HepG2 (cell line): ENCODE data around the gene COPB2. TPM values are rescaled to one million over a fixed set of nuclear protein-coding genes. Genes with fewer than 3 reads are reported as not detected.

Experiments
- EP300 ChIP-seq, 3 experiments: sonication (generic) in 1 of 3; formaldehyde crosslinking in 1 of 3; IDR thresholded peaks; 2 replicates each; pipeline versions ENCODE4 v1.5.1 to v1.6.1; 2011 to 2020; ENCODE audit warnings: low read depth in 2 of 3, low read length in 2 of 3, borderline replicate concordance in 1 of 3, improper control_type of control experiment in 1 of 3, mild to moderate bottlenecking in 1 of 3, missing genetic modification reagents in 1 of 3, moderate library complexity in 1 of 3
- KLF11 ChIP-seq: IDR thresholded peaks from 2 replicates; pipeline ENCODE4 v1.6.1; 2016; ENCODE audit warnings: missing compliant biosample characterization
- NCOA1 ChIP-seq: sonication (generic); formaldehyde crosslinking; IDR thresholded peaks from 2 replicates; pipeline ENCODE4 v1.9.0; 2021; ENCODE audit warnings: missing genetic modification reagents
- NR2F1 ChIP-seq, 2 experiments: fragments of 450-650 bp in 1 of 2; formaldehyde crosslinking in 1 of 2; IDR thresholded peaks; 2 replicates each; pipeline versions ENCODE4 v1.5.0 to v1.6.1; 2016 to 2020; ENCODE audit warnings: mild to moderate bottlenecking in 1 of 2, missing compliant biosample characterization in 1 of 2, missing genetic modification reagents in 1 of 2, moderate library complexity in 1 of 2
- TMF1 ChIP-seq: sonication (generic); formaldehyde crosslinking; IDR thresholded peaks from 2 replicates; pipeline ENCODE4 v1.8.1; 2022; ENCODE audit warnings: low read depth, missing genetic modification reagents
- U2AF2 ChIP-seq: fragments of 200-400 bp; formaldehyde crosslinking; IDR thresholded peaks from 2 replicates; pipeline ENCODE4 v1.6.1; 2017; ENCODE audit warnings: low read depth, mild to moderate bottlenecking, low read length
- ZEB1 ChIP-seq: IDR thresholded peaks from 2 replicates; pipeline ENCODE4 v1.6.1; 2012; ENCODE audit warnings: mild to moderate bottlenecking, low read depth, inconsistent platforms; ENCODE audit not compliant: insufficient replicate concordance
- ZNF101 ChIP-seq: sonication (generic); formaldehyde crosslinking; IDR thresholded peaks from 2 replicates; pipeline ENCODE4 v1.4.0; 2020; ENCODE audit warnings: mild to moderate bottlenecking, low read depth, missing genetic modification reagents, borderline replicate concordance
- ZNF232 ChIP-seq: sonication (generic); formaldehyde crosslinking; IDR thresholded peaks from 2 replicates; pipeline ENCODE4 v1.4.0; 2020; ENCODE audit warnings: missing genetic modification reagents, borderline replicate concordance
- ZNF235 ChIP-seq: sonication (generic); formaldehyde crosslinking; IDR thresholded peaks from 2 replicates; pipeline ENCODE4 v1.8.1; 2023; ENCODE audit warnings: mild to moderate bottlenecking, missing genetic modification reagents, borderline replicate concordance
- ZNF329 ChIP-seq: sonication (generic); formaldehyde crosslinking; IDR thresholded peaks from 2 replicates; pipeline ENCODE4 v1.9.0; 2021; ENCODE audit warnings: low read depth, mild to moderate bottlenecking, missing genetic modification reagents
- ZNF430 ChIP-seq: sonication (generic); formaldehyde crosslinking; IDR thresholded peaks from 2 replicates; pipeline ENCODE4 v1.9.0; 2021; ENCODE audit warnings: mild to moderate bottlenecking, missing genetic modification reagents
- ZNF678 ChIP-seq: sonication (generic); formaldehyde crosslinking; IDR thresholded peaks from 2 replicates; pipeline ENCODE4 v1.4.0; 2020; ENCODE audit warnings: mild to moderate bottlenecking, missing genetic modification reagents
- ZNF768 ChIP-seq: sonication (generic); formaldehyde crosslinking; IDR thresholded peaks from 2 replicates; pipeline ENCODE4 v1.4.0; 2020; ENCODE audit warnings: missing genetic modification reagents
- ZNF776 ChIP-seq: sonication (generic); formaldehyde crosslinking; IDR thresholded peaks from 2 replicates; pipeline ENCODE4 v1.4.0; 2020; ENCODE audit warnings: mild to moderate bottlenecking, missing genetic modification reagents
- polyA plus RNA-seq, 8 experiments: library from polyadenylated mRNA; depleted of rRNA in 3 of 8; stranded (reverse) in 7 of 8; unstranded in 1 of 8; fragments of >200 nt; fragmentation: Illumina TruSeq in 4 of 8; extraction: Trizol in 4 of 8; gene quantifications; 2 replicates each; pipeline versions ENCODE4 v1.2.1 to v1.2.3, GENCODE V29; 2011 to 2016; ENCODE audit warnings: low read depth in 4 of 8, missing spikeins in 1 of 8, mixed read lengths in 1 of 8; ENCODE audit not compliant: insufficient read depth in 1 of 8
- total RNA-seq, 5 experiments: library from RNA; depleted of rRNA; stranded (reverse); fragments of >200 nt; fragmentation: Illumina TruSeq; extraction: Trizol; gene quantifications; 2 replicates each; pipeline ENCODE4 v1.2.3, GENCODE V29; 2016; ENCODE audit warnings: low read depth in 1 of 5
- TF ChIP-seq, protein P1 (sequence below): fragments of 450-650 bp; IDR thresholded peaks from 2 replicates; pipeline ENCODE4 v1.6.1; 2017; ENCODE audit warnings: mild to moderate bottlenecking
- TF ChIP-seq, protein P2 (sequence below): sonication (generic); formaldehyde crosslinking; IDR thresholded peaks from 2 replicates; pipeline ENCODE4; 2020; ENCODE audit warnings: missing genetic modification reagents, mild to moderate bottlenecking, borderline replicate concordance
- TF ChIP-seq, protein P3 (sequence below): sonication (generic); formaldehyde crosslinking; IDR thresholded peaks from 2 replicates; pipeline ENCODE4 v1.8.1; 2023; ENCODE audit warnings: mild to moderate bottlenecking, missing genetic modification reagents, borderline replicate concordance
- TF ChIP-seq, protein P4 (sequence below): sonication (generic); formaldehyde crosslinking; IDR thresholded peaks from 2 replicates; pipeline ENCODE4 v1.5.0; 2020; ENCODE audit warnings: mild to moderate bottlenecking, missing genetic modification reagents

COPB2 gene
- total and polyA plus RNA-seq, 2 of the 13 experiments (the other 11 are each of a cell fraction or from before 2014, with no cell fraction given): 83.3 to 217 TPM

DNA sequence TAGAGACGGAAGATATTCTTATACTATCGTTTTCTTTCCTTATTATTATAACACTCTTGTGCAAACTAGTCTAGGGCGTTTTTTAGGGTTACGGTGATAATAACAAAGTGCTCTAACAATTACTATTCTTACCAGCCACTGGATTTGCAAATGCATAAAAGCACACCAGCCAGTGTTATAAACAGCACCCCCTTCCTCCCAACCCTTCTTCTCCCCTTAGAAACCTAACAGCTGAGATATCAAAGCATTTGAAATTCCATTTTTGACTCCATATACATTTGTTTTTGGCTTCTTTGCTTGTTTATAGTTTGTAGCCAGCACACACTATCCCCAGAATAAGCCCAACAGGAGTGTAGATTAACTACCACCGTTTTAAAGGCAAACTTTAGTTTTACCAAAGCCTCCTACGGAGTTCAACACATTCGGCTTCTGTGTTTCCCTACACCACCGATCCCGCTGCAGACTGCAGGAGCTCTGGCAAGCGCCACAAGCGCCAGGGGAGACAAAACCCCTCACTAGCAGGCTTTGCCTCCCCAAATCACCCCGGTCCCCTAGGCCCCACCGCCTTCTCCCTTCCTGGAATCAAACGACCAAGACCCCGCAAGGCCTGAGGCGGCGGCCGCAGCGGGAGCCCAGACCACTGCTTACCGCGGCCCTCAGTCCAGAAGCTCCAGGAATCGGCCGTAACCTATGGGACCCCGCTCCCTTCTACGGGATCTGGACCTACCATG, 461 bp downstream of the COPB2 start (continued):
- TF ChIP-seq, protein P1, sequence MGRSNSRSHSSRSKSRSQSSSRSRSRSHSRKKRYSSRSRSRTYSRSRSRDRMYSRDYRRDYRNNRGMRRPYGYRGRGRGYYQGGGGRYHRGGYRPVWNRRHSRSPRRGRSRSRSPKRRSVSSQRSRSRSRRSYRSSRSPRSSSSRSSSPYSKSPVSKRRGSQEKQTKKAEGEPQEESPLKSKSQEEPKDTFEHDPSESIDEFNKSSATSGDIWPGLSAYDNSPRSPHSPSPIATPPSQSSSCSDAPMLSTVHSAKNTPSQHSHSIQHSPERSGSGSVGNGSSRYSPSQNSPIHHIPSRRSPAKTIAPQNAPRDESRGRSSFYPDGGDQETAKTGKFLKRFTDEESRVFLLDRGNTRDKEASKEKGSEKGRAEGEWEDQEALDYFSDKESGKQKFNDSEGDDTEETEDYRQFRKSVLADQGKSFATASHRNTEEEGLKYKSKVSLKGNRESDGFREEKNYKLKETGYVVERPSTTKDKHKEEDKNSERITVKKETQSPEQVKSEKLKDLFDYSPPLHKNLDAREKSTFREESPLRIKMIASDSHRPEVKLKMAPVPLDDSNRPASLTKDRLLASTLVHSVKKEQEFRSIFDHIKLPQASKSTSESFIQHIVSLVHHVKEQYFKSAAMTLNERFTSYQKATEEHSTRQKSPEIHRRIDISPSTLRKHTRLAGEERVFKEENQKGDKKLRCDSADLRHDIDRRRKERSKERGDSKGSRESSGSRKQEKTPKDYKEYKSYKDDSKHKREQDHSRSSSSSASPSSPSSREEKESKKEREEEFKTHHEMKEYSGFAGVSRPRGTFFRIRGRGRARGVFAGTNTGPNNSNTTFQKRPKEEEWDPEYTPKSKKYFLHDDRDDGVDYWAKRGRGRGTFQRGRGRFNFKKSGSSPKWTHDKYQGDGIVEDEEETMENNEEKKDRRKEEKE: no peak
- TF ChIP-seq KLF11 (no peak), ZNF329 (CRISPR knock-in tag) (0 out of 2 replicates have a peak, but pooled peaks have one; percentile 25), NR2F1 (CRISPR knock-in tag; IDR thresholded peaks at IDR 0.05) (0 out of 4 replicates have a peak, but pooled peaks of 1 of the 2 experiments have one; percentile 16), ZNF232 (0 out of 2 replicates have a peak, but pooled peaks have one; percentile 21), ZNF101 (CRISPR knock-in tag) (peak; percentile 57; the same call in 1 of the 2 replicates), ZNF678 (CRISPR knock-in tag) (0 out of 2 replicates have a peak, but pooled peaks have one; percentile 22), NCOA1 (0 out of 2 replicates have a peak, but pooled peaks have one; percentile 22), ZNF235 (0 out of 2 replicates have a peak, but pooled peaks have one; percentile 54), TMF1 (CRISPR knock-in tag) (peak; percentile 44; the same call in 1 of the 2 replicates), ZEB1 (peak; percentile 23), ZNF768 (CRISPR knock-in tag) (peak; percentile 46; the same call in 1 of the 2 replicates), ZNF776 (CRISPR knock-in tag) (peak; percentile 15; the same call in 1 of the 2 replicates), EP300 (IDR thresholded peaks at IDR 0.05; ENCODE audit: low read depth in 2 of 2, low read length in 2 of 2) (0 out of 4 replicates have a peak, but pooled peaks of 1 of the 2 experiments have one; percentile 7), EP300 (CRISPR knock-in tag; IDR thresholded peaks at IDR 0.05; ENCODE audit: borderline replicate concordance) (no peak), U2AF2 (no peak), ZNF430 (CRISPR knock-in tag) (no peak)
- TF ChIP-seq, protein P2, sequence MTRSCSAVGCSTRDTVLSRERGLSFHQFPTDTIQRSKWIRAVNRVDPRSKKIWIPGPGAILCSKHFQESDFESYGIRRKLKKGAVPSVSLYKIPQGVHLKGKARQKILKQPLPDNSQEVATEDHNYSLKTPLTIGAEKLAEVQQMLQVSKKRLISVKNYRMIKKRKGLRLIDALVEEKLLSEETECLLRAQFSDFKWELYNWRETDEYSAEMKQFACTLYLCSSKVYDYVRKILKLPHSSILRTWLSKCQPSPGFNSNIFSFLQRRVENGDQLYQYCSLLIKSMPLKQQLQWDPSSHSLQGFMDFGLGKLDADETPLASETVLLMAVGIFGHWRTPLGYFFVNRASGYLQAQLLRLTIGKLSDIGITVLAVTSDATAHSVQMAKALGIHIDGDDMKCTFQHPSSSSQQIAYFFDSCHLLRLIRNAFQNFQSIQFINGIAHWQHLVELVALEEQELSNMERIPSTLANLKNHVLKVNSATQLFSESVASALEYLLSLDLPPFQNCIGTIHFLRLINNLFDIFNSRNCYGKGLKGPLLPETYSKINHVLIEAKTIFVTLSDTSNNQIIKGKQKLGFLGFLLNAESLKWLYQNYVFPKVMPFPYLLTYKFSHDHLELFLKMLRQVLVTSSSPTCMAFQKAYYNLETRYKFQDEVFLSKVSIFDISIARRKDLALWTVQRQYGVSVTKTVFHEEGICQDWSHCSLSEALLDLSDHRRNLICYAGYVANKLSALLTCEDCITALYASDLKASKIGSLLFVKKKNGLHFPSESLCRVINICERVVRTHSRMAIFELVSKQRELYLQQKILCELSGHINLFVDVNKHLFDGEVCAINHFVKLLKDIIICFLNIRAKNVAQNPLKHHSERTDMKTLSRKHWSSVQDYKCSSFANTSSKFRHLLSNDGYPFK (CRISPR knock-in tag): peak; percentile 80; the same call in 1 of the 2 replicates
- TF ChIP-seq, protein P3, sequence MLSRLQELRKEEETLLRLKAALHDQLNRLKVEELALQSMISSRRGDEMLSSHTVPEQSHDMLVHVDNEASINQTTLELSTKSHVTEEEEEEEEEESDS (CRISPR knock-in tag): 0 out of 2 replicates have a peak, but pooled peaks have one; percentile 39
- TF ChIP-seq, protein P4, sequence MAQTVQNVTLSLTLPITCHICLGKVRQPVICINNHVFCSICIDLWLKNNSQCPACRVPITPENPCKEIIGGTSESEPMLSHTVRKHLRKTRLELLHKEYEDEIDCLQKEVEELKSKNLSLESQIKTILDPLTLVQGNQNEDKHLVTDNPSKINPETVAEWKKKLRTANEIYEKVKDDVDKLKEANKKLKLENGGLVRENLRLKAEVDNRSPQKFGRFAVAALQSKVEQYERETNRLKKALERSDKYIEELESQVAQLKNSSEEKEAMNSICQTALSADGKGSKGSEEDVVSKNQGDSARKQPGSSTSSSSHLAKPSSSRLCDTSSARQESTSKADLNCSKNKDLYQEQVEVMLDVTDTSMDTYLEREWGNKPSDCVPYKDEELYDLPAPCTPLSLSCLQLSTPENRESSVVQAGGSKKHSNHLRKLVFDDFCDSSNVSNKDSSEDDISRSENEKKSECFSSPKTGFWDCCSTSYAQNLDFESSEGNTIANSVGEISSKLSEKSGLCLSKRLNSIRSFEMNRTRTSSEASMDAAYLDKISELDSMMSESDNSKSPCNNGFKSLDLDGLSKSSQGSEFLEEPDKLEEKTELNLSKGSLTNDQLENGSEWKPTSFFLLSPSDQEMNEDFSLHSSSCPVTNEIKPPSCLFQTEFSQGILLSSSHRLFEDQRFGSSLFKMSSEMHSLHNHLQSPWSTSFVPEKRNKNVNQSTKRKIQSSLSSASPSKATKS (CRISPR knock-in tag): no peak
